GM12878 (cell line): ENCODE measurements around the gene CACNA1B. TPM values are rescaled to one million over a fixed set of nuclear protein-coding genes. Genes with fewer than 3 reads are reported as not detected.

Experiments used
- FOXM1 ChIP-seq: IDR thresholded peaks from 2 replicates; pipeline ENCODE4 v1.6.1; 2012; ENCODE audit warnings: low read depth, mild to moderate bottlenecking, inconsistent platforms, low read length, moderate library complexity
- MXI1 ChIP-seq: fragments of 150-350 bp; IDR thresholded peaks from 2 replicates; pipeline ENCODE4 v1.6.1; 2011; ENCODE audit warnings: low read depth, mild to moderate bottlenecking, inconsistent platforms, low read length, improper control_type of control experiment
- NBN ChIP-seq: fragments of 450-650 bp; IDR thresholded peaks from 2 replicates; pipeline ENCODE4 v1.6.1; 2016
- PKNOX1 ChIP-seq: fragments of 450-650 bp; IDR thresholded peaks from 2 replicates; pipeline ENCODE4 v1.6.1; 2016; ENCODE audit warnings: mild to moderate bottlenecking
- PRDM15 ChIP-seq: fragments of 450-650 bp; formaldehyde crosslinking; IDR thresholded peaks from 2 replicates; pipeline ENCODE4 v1.4.0; 2020; ENCODE audit warnings: mild to moderate bottlenecking, moderate library complexity
- ZNF274 ChIP-seq: IDR thresholded peaks from one replicate; pipeline ENCODE4 v1.8.0; 2011; ENCODE audit not compliant: insufficient read length, insufficient read depth
- polyA plus RNA-seq, 11 experiments: library from polyadenylated mRNA; depleted of rRNA in 4 of 11; unstranded in 6 of 11; stranded (reverse) in 5 of 11; fragments of >200 nt; fragmentation: Nextera tagmentation in 4 of 11; fragmentation: Illumina TruSeq in 1 of 11; extraction: Ambion mirVana in 4 of 11; extraction: Trizol in 1 of 11; gene quantifications; 1 replicate in 1 of 11; 2 replicates in 10 of 11; pipeline versions ENCODE4 v1.2.1 to v1.2.3, GENCODE V29; 2011 to 2016; ENCODE audit warnings: inconsistent platforms in 2 of 11, missing spikeins in 2 of 11, low read depth in 1 of 11
- total RNA-seq, 4 experiments: library from RNA; depleted of rRNA in 3 of 4; stranded (reverse); fragments of >200 nt in 3 of 4; fragmentation: Illumina TruSeq in 1 of 4; extraction: Trizol in 1 of 4; gene quantifications; 2 replicates each; pipeline versions ENCODE4 v1.2.1 to v1.2.3, GENCODE V29; 2013 to 2021
- TF ChIP-seq, protein P1 (sequence below): fragments of 450-650 bp; IDR thresholded peaks from 2 replicates; pipeline ENCODE4 v1.6.1; 2016; ENCODE audit warnings: mild to moderate bottlenecking, moderate library complexity, borderline replicate concordance

Gene CACNA1B
- total and polyA plus RNA-seq, 10 of the 15 experiments (the other 5 are each of a cell fraction or from before 2014, with no cell fraction given), result 0.01 to 0.03 (median 0.01) TPM; not detected in 7

DNA sequence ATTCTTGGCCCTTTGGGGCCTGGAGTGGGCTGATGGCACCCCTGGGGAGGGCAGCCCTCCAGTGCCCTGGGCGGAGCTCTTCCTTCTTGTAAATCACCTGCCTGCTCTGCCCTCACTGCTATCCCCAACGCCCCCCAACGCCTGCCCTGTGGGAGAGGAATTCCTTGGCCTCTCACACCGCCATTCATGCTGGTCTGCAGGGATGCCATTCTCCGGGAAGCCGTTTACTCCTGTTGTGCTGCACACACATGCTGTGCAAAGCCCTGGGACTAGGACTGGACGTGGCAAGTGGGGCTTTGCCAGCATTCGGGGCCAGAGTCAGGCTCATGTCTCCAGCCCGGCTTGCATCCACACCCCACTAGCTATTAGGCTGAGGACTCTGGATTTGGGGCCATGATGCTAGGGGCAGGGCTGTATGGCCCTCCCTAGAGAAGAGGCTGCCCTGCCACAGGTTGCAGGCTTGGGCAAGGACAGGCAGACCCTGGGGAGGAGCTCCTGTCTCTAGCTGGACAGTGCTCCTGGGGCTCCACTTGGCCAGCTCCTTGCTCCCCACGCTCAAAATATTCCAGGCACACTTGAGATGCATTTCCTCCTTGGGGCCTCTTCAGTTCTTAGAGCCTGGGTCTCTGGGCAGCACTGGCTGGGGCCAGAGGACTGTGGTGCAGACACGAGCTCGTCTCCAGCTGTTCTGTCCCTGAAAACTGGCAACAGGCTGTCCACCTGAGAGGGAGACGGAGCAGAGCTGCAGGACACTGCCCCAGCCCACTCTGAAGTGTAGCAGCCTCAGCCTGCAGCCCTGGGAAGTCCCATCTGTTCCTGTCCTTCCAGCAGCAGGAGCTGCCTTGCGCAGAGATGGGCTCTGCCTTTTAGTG is 226.9 kb downstream of the CACNA1B start (continued):
- TF ChIP-seq PRDM15 (CRISPR knock-in tag) (no peak), PKNOX1 (no peak), MXI1 (no peak), FOXM1 (no peak), NBN (no peak), ZNF274 (no peak)
- TF ChIP-seq, protein P1, sequence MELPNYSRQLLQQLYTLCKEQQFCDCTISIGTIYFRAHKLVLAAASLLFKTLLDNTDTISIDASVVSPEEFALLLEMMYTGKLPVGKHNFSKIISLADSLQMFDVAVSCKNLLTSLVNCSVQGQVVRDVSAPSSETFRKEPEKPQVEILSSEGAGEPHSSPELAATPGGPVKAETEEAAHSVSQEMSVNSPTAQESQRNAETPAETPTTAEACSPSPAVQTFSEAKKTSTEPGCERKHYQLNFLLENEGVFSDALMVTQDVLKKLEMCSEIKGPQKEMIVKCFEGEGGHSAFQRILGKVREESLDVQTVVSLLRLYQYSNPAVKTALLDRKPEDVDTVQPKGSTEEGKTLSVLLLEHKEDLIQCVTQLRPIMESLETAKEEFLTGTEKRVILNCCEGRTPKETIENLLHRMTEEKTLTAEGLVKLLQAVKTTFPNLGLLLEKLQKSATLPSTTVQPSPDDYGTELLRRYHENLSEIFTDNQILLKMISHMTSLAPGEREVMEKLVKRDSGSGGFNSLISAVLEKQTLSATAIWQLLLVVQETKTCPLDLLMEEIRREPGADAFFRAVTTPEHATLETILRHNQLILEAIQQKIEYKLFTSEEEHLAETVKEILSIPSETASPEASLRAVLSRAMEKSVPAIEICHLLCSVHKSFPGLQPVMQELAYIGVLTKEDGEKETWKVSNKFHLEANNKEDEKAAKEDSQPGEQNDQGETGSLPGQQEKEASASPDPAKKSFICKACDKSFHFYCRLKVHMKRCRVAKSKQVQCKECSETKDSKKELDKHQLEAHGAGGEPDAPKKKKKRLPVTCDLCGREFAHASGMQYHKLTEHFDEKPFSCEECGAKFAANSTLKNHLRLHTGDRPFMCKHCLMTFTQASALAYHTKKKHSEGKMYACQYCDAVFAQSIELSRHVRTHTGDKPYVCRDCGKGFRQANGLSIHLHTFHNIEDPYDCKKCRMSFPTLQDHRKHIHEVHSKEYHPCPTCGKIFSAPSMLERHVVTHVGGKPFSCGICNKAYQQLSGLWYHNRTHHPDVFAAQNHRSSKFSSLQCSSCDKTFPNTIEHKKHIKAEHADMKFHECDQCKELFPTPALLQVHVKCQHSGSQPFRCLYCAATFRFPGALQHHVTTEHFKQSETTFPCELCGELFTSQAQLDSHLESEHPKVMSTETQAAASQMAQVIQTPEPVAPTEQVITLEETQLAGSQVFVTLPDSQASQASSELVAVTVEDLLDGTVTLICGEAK, result no peak
